HUDEP-2 (cell line): ENCODE results near the gene KIF7.
"Not testable (repeated sequence)": the region's sequence is repeated elsewhere in the genome, so short reads cannot be mapped to it uniquely, and the experiment has no call there.

Experiments
- DNase-seq, 76 experiments: peaks; one replicate each; lab custom pipeline; 2025; ENCODE audit not compliant: unreplicated experiment in 76 of 76; lab: John Stamatoyannopoulos, UW

Gene KIF7

GRCh38 chr15:89625716-89626115, 29.6 kb downstream of the KIF7 start:
- no peak for DNase-seq

GRCh38 chr15:89623165-89623564, 32.1 kb downstream of the KIF7 start:
- DNase-seq = no peak

DNA sequence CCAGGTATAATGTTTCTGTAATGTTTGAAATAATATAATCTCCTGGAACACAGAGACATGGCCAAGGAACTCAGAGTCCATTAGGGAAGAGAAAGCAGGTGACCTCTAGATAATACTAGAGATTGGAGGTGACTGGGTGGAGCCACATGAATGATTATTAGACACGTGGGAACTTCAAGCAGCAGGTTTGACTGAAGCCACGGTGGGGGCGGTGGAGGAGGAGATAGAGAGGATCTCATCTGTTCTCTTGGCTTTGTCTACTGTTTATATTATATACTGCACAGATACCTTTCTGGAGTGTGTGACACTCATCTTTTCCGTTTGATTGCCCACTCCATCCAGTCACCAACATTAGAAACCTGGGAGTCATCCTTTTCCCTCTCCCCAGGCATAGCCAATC, 33.7 kb downstream of the KIF7 start:
- no peak for DNase-seq

GRCh38 chr15:89616228-89616627, 39.0 kb downstream of the KIF7 start:
- no peak for DNase-seq

GRCh38 chr15:89615135-89615534, 40.1 kb downstream of the KIF7 start:
- no peak for DNase-seq

- no peak for DNase-seq
Observed at GRCh38 chr15:89614164-89614563, 41.1 kb downstream of the KIF7 start.

DNA sequence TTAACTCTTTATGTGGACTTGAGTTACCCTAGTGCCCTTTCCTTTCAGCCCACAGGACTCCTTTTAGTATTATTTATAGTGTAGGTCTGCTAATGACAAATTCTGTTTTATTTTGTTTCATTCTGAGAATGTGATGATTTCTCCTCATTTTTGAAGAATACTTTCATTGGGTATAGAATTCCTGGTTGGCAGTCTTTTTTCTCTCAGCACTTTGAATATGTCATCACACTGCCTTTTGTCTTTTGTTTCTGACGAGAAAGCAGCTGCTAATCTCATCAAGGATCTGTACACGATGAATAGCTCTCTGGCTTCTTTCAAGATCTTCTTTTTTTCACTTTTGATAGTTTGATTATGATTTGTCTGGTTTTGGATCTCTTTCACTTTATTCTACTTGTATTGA, 42.2 kb downstream of the KIF7 start:
- no peak for DNase-seq

DNA sequence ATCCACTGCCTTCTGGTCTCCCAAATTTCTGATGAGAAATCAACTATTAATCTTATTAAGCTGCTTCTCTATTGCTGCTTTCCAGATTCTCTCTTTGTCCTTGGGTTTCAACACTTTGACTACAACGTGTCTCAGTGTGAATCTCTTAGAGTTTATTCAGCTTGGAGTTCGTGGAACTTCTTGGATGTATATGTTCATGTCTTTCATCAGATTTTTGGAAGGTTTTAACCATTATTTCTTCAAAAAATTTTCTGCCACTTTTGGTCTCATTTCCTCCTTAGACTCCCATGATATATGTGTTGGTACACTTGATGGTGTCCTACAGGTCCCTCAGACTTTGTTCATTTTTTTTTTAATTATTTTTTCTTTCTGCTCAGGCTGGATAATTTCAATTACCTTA, 44.0 kb downstream of the KIF7 start:
- DNase-seq = no peak

DNA sequence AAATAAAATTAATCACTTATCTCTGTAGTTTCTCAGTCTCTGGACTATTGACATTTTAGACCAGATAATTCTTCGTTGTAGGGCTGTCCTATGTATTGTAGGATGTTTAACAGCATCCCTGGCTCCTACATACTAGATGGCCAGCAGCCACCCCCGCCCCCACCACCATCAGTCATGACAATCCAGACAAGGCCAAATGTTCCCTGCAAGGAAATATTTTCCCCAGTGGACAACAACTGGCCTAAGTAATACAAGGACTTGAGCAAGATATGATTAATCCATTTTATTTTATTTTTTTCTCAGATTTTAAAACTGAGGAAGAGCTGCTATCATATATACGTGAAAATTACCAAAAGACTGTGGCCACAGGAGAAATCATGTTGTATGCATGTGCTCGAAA, 56.2 kb downstream of the KIF7 start:
- DNase-seq = no peak

DNA sequence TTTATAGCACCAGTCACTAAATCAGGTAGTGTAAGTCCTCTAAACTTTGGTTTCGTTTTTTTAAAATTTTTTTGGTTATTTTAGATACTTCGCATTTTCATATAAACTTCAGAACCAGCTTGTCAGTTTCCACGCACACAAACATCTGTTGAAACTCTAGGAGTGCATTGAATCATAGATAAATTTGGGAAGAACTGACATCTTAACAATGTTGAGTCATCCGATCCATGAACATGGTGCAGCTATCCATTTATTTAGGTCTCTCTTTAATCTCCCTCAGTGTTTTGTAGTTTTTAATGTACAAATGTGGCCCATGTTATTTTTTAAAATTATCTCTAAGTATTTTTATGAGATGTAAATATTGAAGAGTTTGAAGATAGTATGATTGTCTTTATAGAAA, 62.2 kb downstream of the KIF7 start:
- no peak for DNase-seq

DNA sequence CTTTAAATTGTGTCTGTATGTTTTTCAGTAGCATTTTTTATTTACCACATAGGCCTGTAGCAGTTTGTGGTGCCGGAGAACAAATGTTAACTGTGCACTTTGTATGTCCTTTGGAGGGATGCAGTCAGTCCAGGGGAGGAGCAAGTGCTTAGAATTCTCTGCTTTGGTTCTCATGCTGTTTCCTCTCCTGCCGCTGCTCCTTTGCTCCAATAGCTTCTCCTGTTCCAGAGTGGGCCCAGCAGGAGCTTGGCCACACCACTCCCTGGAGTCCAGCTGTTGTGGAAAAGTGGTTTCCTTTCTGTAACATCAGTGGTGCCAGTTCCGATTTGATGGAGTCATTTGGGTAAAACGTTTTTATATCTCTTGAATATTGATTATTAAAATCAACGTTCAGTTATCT, 63.4 kb downstream of the KIF7 start:
- no peak for DNase-seq

DNA sequence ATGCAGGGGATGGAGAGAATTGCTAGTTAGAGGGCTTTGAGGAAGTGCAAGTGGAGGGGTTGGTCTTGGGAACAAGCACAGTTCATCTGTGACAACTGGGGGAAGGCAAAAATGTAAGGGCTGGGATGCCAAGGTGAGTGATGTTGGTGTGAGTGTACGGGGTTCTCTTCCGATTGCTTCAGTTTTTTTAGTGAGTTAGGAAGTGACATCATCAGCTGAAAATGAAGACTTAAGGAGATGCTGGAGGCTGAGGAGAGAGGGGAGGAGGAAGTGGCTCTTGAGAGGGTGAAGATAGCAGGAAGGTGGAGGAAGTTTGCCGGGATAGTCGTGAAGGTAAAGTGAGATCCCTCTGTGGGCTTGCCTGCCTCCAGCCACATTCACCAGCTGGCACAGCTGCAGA, 67.3 kb downstream of the KIF7 start:
- no peak for DNase-seq

DNA sequence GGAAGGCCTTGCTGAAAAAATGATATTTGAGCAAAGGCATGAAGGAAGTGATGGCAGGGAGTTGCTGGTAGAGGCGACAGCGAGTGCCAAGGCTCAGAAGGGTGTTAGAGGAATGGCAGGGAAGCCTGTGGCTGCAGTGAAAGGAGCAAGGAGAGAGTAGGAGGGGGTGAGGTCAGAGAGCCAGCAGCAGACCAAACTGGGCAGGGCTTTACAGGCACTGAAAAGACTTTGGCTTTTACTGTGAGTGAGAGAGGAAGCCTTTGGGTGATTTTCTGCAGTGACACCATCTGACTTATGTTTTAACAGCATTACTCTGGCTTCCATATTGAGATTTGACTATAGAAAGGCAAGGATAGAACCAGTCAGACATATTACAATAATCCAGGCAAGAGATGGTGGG, 68.6 kb downstream of the KIF7 start:
- no peak for DNase-seq

- DNase-seq = not testable (repeated sequence)
Observed at GRCh38 chr15:89580747-89581146, 74.5 kb downstream of the KIF7 start.

DNA sequence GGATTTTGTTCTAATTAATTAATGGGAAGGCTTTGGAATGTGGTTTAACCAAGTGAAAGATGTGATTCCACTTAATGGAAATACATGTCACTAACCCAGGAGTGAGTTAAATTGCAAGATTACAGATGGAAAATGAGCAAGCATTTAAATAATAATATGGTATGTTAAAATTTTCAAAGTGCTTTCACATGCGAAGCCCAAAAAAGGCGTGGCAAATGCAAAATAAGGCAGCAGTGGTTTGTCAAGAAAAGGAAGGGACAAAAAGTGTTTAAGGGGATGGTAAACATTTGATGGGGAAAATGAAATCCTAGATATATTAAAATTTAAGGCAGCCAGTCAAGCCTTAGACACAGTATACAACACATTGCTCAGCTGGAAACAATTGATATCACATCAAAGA, 77.1 kb downstream of the KIF7 start:
- no peak for DNase-seq
